GM21723 (cell line): ENCODE measurements around the gene ALG14.
"Not testable (repeated sequence)": the region's sequence is repeated elsewhere in the genome, so short reads cannot be mapped to it uniquely, and the experiment has no call there.

Source experiments
- ATAC-seq: cut with Tn5 transposase; IDR thresholded peaks from one replicate; pipeline ENCODE4 v1.9.1; 2021; ENCODE audit warnings: mild to moderate bottlenecking, moderate library complexity; ENCODE audit not compliant: unreplicated experiment

The ALG14 gene

DNA sequence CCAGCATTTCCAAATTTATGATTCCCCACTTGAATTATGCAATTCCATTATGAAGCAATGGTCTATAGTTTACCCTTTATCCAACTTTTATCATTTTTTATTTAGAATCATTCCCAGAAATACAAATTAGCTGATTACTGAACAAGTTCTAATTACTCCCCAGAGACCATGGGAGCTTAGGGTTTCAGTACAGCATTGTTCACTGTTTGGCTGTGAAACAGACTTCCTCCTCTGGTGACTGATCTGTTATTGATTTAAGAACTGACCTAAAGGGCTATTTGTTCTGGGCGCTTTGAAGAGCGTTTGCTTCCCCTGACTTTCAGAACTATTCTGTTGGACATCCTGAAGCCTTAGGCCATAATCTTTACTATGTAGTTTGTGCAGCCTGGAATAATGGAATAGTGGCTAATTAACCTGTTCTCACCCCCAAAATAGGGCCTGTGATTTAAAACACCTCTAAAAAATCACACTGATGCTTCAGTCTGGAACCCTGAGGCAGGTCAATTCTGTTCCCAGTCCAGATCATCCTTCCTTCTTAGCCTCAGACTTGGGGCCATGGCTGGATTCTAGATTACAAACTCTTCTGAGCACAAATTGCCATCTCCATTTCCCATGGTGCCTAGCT is 58.7 kb downstream of the ALG14 start:
- no peak for ATAC-seq

DNA sequence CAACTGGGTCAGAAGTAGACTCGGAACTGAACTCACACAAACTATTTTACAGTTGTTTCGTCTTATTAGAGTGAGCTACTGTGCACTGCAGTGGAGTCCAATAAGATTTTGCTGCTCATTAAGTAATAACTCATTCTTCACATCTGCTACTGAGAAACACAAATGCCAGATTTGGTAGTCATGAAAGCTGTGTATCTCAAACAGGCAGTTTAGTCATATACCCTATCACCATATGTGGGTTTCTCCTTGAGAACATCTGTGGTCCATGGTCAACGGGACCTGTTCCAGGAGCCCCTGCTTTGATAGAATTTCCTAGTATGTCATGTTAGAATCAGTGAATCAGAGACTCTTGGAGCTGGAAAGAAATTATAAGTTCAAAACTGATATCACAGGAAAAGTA is 60.4 kb downstream of the ALG14 start:
- no peak for ATAC-seq

- ATAC-seq, result no peak
Measured at GRCh38 chr1:95010158-95010557, 62.6 kb downstream of the ALG14 start.

GRCh38 chr1:95007687-95008086 is 65.1 kb downstream of the ALG14 start:
- ATAC-seq, result no peak

- ATAC-seq, result no peak
Measured at GRCh38 chr1:95006681-95007080, 66.1 kb downstream of the ALG14 start.

DNA sequence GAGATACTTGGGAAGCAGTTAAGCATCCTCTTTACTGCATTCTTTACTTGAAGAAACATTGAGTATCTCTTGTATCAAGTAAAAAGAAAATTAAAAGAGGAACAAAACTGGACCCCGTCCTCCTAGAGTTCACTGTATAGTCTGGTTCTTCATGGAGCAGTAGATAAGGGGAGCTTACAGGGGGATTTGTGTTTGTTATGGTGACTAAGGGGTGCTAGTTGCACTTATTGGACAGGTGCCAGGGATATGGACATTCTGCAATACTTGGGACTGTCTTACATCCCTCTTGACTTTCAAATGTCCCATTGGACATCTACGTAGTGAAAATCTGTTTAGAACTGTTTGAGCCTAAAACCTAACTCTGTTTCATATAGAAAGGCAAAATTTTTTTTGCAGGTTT is 67.2 kb downstream of the ALG14 start:
- ATAC-seq, result no peak

DNA sequence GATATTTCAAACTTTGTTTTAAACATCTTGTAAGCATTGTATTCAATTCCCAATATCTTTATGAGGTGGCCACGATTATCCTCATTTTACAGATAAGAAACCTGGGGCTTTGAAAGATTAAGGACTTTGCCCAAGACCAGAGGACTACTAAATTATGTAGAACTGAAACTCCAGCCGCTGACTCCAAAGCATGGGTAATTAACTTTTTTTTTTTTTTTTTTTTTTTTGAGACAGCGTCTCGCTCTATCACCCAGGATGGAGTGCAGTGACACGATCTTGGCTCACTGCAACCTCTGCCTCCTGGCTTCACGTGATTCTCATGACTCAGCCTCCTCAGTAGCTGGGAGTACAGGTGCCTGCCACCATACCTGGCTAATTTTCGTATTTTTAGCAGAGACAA is 68.7 kb downstream of the ALG14 start:
- ATAC-seq, result no peak

DNA sequence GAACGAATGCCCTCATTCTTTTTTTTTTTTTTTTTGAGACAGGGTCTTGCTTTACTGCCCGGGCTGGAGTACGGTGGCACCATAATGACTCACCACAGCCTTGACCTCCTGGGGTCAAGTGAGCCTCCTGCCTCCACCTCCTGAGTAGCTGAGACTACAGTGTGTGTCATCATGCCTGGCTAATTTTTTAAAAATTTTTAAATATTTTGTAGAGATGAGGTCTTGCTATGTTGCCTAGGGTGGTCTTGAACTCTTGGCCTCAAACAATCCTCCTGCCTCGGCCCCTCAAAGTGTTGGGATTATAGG is 69.4 kb downstream of the ALG14 start:
- no peak for ATAC-seq

DNA sequence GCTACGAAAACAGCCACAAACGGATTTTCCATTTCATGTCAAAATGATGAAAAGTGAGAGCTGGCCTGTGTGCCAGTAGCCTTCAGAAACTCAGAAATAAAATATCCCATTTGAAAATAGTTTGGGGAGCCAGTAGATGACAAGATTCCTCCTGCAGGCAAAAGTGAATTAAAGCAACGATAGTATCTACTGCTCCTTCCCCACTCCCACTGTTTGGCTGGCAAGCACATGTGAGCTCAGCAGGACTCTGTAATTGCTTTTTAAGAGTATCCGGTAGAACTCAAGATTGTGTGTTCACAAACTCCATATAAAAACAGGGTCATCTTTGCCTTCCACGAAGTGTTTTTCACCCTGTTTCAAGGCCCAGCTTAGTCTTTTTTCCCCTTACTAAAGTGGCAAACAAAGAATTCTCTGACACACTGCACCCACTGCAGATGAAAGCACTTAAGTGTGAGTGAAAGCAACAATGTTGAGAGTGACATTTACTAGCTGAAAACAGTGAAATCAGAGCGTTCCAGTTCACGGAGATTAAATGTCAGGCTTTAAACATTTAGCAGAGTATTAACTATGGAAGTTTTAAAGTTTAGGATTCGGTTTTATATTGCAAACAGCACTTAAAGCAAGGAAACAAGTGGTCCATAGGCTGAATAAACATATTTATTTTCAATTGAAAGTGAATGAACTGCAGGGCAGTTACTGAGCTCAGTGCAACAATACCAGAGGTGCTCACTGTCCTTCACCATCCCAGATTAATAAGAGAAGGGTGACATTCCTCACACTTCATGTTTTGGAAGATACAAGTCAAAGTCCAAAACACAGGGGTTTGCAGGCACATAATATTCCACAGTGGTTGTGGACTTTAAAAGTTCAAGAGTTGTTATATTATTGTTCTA is 70.0 kb downstream of the ALG14 start:
- ATAC-seq, result no peak

DNA sequence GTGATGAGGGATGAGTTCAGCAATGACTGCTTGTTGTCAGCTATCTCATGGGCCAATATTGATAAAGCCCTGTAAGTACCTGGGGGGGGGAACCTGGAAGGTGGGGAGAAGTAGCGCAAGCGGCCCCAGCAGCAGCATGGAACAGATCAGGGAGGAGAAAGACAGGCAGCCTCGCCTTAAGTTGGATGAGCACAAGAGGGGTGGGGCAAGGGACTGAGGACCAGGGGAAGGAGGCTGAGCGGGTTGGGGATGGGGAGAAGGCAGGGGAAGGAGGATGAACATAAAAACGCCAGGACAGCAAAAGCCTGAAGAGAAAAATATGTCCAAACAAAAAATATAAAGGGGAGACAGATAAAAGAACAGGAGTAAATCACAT is 70.6 kb downstream of the ALG14 start:
- no peak for ATAC-seq

GRCh38 chr1:94999456-95000131 is 73.2 kb downstream of the ALG14 start:
- no peak for ATAC-seq

DNA sequence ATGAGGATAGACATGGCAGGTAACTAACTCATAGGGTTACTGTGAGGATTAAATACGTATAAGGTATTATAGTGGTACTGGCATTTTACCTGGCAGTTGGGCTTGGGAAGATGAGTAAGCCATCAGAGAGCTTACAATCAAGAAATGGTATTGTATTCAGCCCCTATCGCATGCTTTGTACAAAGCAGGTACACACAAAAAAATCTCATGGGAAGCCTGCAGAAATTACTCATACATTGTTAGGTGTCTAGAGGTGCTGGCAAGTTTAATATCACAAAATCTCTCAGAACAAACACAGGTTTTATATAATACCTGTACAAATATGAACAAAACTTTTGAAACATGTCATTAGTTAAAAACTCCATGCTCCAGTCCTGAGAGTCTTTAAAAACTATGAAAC is 74.0 kb downstream of the ALG14 start:
- no peak for ATAC-seq

DNA sequence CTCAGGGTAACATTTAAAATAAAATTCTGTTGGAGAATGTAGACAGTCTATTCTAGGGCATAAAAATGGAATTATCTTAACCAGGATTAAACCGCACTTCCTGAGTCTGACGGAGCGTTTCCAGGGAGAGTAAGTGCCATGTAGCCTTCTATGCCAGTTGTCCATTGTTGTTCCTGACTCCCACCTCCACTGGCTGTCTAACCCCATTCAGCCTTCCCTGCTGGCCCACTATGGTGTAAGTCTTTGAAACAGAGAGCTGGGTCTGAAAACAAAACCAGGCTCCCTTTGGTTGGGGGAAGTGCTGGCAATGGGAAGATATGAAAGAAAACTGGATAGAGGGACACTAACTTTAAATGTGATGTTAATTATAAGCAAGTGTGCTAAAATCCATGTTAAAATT is 74.6 kb downstream of the ALG14 start:
- no peak for ATAC-seq

- ATAC-seq, result not testable (repeated sequence)
Measured at GRCh38 chr1:94995536-94995935, 77.2 kb downstream of the ALG14 start.

- ATAC-seq, result no peak
Measured at GRCh38 chr1:94994805-94995204, 77.9 kb downstream of the ALG14 start.

DNA sequence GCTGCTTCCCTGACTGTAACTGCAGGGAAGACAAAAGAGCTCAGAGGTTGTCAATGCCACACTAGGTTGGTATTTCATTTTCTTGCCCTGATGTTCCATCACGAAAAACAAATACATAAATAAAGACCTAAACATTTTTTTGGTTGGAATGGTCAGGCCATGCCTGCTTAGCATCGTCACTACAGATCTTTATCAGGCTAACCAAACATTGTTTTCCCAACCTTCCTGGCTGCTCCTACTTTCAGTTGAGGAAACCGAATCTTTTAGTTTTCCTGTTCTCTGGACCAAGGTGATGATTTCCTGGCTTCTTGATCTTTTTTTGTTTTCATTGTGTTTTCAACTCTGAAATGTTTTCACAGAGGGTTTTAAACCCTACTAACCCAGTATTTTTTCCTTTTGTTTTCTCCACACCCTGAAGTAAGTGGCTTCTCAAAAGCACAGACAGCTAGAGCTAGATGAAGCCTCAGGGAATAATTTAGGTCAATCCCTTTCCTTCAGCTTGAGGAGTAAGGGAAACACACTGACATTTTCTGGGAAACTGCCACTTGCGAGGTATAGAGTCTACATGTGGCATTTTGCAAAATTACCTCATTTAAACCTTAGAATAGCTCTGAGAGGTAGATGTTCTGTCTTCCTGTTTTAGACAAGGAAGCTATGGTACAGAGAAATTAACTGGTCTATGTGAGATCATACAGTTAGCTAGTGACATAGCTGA is 78.7 kb downstream of the ALG14 start:
- ATAC-seq, result no peak

DNA sequence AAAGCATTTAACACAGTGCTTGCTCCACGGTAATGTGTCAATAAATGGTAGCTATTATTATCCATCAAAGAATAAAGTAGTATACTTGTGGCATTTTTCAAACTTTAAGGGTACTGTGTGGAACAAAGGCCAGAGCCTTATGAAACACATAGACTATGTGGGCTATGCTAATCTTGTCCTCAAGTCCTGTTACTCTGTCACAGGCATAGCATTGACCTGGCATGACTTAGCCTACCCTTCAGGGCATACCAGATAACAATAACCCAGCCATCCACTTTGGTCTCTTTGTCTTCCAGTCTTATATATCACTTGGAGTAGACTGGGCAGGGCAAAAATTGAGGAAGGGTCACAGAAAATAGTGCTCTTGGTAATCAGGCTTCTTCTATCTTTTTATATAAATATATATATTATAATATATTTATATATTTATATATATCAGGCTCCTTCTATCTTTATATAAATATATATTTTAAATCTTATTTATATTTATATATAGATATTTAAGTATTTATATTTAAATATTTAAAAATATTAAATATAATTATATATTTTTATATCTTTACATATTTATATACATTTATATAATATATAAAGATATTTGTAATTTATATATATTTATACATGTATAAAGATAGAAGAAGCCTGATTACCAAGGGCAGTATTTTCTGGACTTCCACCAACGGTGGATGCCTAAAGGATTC is 79.7 kb downstream of the ALG14 start:
- ATAC-seq, result no peak

DNA sequence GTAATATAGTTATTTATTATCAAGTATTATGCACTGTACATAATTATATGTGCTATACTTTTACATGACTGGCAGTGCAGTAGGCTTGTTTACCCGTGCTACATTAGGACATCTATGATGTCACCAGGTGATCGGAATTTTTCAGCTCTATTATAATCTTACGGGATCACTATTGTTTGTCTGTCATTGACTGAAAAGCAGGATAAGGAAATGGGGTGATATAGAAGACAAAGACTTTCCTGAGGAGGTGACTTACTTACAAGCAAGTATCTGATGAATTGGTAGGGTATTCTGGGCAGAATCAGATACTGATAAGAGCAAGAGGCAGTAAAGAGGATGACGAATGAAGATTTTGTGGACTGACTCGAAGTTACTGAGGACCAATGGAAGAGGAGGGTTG is 80.6 kb downstream of the ALG14 start:
- ATAC-seq, result no peak

- no peak for ATAC-seq
Measured at GRCh38 chr1:94989911-94990473, 82.8 kb downstream of the ALG14 start.

DNA sequence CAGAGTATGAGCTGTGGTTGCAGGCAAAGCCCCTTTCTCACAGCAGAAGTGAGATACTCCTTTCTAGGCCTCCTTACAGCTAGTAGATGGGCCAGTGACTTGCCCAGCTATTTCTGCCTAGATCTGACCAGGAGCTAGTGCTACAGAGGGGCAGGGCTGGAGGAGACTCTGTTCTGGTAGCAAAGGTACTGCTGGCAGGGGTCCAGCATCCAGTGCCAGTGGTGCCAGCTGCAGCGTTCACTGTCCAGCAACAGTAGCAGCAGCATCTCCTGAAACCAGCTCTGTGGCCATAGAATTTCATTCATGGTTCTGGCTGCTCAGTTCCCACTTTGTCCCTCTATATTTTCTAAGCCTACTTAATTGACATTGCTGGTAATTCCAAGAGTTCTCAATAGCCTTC is 83.4 kb downstream of the ALG14 start:
- no peak for ATAC-seq

GRCh38 chr1:94988356-94988755 is 84.4 kb downstream of the ALG14 start:
- ATAC-seq, result no peak
